ENCODE measurements around the gene CLNK.
"Not testable (repeated sequence)": the region's sequence is repeated elsewhere in the genome, so short reads cannot be mapped to it uniquely, and the experiment has no call there.

The CLNK gene

GRCh38 chr4:10577018-10577417 lies 107.5 kb downstream of the CLNK start:
- no peaks in the 10 kb centered on the region for H3K9me3 Mint-ChIP-seq
- H3K4me1 Mint-ChIP-seq (ENCODE audit: low read depth) = no peaks in the 10 kb centered on the region
- no peak overlapping the region for H3K4me3 Mint-ChIP-seq
- H3K36me3 Mint-ChIP-seq (ENCODE audit: low read depth) = no peaks in the 10 kb centered on the region
- H3K27ac Mint-ChIP-seq = no peak overlapping the region
- no peaks in the 10 kb centered on the region for H3K27me3 Mint-ChIP-seq (ENCODE audit: low read depth)

GRCh38 chr4:10576236-10576635 lies 108.3 kb downstream of the CLNK start:
- Mint-ChIP-seq H3K36me3 (ENCODE audit: low read depth) (no peaks in the 10 kb centered on the region), H3K27me3 (ENCODE audit: low read depth) (no peaks in the 10 kb centered on the region), H3K27ac (no peak overlapping the region), H3K4me3 (no peak overlapping the region), H3K4me1 (ENCODE audit: low read depth) (no peaks in the 10 kb centered on the region), H3K9me3 (no peaks in the 10 kb centered on the region)

DNA sequence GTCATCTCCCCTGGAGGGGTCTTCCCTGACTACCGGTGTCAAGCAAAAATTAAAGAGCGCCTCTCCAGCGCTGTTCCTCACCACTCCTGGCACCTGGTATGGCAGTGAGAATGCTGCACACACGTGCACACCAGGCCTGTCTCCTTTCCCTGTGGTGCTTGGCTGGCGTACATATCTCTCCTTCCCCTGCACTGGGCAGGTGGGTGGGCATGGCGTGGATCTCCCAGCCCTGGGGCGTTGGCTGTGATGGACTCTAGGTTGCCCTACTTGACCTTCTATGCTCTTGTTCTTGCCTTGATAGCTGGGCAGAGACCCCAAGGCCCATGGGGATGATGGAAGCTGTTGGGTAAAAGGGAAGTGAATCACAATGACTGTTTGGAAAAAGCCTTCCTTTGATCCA lies 109.2 kb downstream of the CLNK start:
- Mint-ChIP-seq H3K9me3 (no peaks in the 10 kb centered on the region), H3K4me1 (ENCODE audit: low read depth) (no peaks in the 10 kb centered on the region), H3K27me3 (ENCODE audit: low read depth) (no peaks in the 10 kb centered on the region), H3K27ac (no peak overlapping the region), H3K36me3 (ENCODE audit: low read depth) (no peaks in the 10 kb centered on the region), H3K4me3 (no peak overlapping the region)

GRCh38 chr4:10574553-10574952 lies 110.0 kb downstream of the CLNK start:
- H3K27me3 Mint-ChIP-seq (ENCODE audit: low read depth); H3K36me3 Mint-ChIP-seq (ENCODE audit: low read depth); H3K9me3 Mint-ChIP-seq; H3K4me3 Mint-ChIP-seq; H3K27ac Mint-ChIP-seq; H3K4me1 Mint-ChIP-seq (ENCODE audit: low read depth): not testable (repeated sequence)

DNA sequence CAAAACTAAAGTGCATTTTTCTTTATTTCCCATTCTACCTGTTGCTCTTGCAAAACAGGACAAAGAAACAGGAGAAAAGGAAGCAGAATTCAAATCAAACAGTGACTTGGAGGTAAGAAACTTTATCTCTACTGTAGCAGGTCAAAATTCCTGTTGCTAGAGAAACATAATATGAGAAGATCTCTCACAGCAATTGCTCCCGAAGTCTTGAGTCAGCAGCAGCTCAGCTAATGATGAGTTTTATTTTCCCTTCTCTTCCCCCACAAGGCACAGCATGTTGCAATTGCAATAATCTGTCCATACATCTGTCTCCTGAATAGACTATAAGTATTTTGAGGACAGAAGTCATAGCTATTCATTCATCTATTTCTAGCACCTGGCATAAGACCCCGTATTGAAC lies 112.7 kb downstream of the CLNK start:
- Mint-ChIP-seq H3K4me1 (ENCODE audit: low read depth) (no peaks in the 10 kb centered on the region), H3K27ac (no peak overlapping the region), H3K36me3 (ENCODE audit: low read depth) (no peaks in the 10 kb centered on the region), H3K9me3 (no peaks in the 10 kb centered on the region), H3K27me3 (ENCODE audit: low read depth) (peaks cover 10% of the 10 kb centered on the region), H3K4me3 (no peak overlapping the region)

DNA sequence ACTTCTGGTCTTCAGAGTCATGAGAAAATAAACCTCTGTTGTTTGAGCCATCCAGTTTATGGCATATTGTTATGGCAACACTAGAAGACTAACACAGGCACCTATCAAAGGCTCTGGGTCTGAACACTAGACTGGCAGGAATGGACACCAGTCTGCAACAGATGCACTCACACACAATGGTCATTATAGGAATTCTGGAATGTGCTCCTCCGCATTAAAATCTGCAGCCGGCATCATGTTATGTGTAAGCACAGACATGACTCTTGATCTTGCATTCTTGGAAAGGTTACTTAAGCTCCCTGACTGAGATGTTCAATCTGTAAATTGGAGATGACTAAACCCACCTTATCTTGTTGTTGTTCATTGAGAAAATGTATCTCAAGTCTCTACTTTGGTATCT lies 115.1 kb downstream of the CLNK start:
- Mint-ChIP-seq H3K9me3 (no peaks in the 10 kb centered on the region), H3K27me3 (ENCODE audit: low read depth) (peaks cover 10% of the 10 kb centered on the region), H3K36me3 (ENCODE audit: low read depth) (no peaks in the 10 kb centered on the region), H3K4me1 (ENCODE audit: low read depth) (no peaks in the 10 kb centered on the region), H3K27ac (no peak overlapping the region), H3K4me3 (no peak overlapping the region)

DNA sequence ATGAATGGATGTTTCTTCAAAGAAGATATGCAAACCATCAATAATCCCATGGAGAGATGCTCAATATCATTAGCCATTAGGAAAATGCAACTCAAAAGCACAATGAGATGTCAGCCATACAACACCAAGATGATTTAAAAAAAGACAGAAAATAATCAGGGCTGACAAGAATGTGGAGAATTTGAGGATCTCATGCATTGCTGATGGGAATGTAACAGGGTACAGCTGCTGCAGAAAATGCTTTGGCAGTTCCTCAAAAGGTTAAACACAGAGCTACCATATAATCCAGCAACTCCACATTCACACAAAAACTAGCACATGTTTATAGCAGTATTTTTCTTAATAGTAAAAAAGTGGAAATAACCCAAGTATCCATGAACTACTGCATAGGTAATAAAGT lies 116.8 kb downstream of the CLNK start:
- H3K27me3 Mint-ChIP-seq (ENCODE audit: low read depth) = peaks cover 14% of the 10 kb centered on the region
- no peaks in the 10 kb centered on the region for H3K36me3 Mint-ChIP-seq (ENCODE audit: low read depth)
- H3K27ac Mint-ChIP-seq = no peak overlapping the region
- no peaks in the 10 kb centered on the region for H3K9me3 Mint-ChIP-seq
- no peak overlapping the region for H3K4me3 Mint-ChIP-seq
- H3K4me1 Mint-ChIP-seq (ENCODE audit: low read depth) = no peaks in the 10 kb centered on the region

DNA sequence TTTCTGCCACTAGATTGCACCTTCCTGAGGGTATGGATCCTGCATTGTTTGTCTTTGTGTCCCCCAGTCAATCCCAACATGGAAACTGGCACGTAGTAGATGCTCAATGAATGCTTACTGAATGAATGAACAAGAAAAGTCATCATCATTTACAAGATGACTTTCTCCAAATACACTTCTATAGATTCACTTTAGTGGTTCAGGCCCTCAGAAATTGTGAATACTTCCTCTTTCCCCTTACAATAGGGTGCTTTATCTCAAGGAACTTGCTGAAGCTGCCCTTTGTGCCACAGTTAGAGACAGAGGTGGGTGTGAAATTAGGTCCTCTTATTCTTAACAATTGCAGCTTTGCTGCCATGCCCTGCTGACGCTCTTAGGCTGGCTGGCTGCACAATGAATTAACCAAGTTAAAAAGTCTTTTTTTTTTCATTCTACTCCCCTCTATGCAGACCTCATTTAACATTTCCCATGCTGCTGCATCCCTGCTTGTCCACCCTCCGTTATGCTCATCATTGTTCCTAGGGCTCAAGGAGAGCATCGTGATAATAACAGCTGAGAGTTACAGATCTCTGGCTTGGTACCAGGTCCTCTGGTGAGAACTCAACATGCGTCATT lies 119.3 kb downstream of the CLNK start:
- Mint-ChIP-seq H3K4me1 (ENCODE audit: low read depth) (no peaks in the 10 kb centered on the region), H3K27ac (no peak overlapping the region), H3K9me3 (no peaks in the 10 kb centered on the region), H3K4me3 (no peak overlapping the region), H3K36me3 (ENCODE audit: low read depth) (no peaks in the 10 kb centered on the region), H3K27me3 (ENCODE audit: low read depth) (peaks cover 20% of the 10 kb centered on the region)

GRCh38 chr4:10554694-10555093 lies 129.9 kb downstream of the CLNK start:
- Mint-ChIP-seq H3K4me3 (no peak overlapping the region), H3K27ac (no peak overlapping the region), H3K9me3 (no peaks in the 10 kb centered on the region), H3K27me3 (ENCODE audit: low read depth) (peaks cover 18% of the 10 kb centered on the region), H3K4me1 (ENCODE audit: low read depth) (peaks cover 2% of the 10 kb centered on the region), H3K36me3 (ENCODE audit: low read depth) (no peaks in the 10 kb centered on the region)

GRCh38 chr4:10554121-10554520 lies 130.4 kb downstream of the CLNK start:
- peaks cover 2% of the 10 kb centered on the region for H3K4me1 Mint-ChIP-seq (ENCODE audit: low read depth)
- H3K4me3 Mint-ChIP-seq = no peak overlapping the region
- no peak overlapping the region for H3K27ac Mint-ChIP-seq
- peaks cover 18% of the 10 kb centered on the region for H3K27me3 Mint-ChIP-seq (ENCODE audit: low read depth)
- no peaks in the 10 kb centered on the region for H3K36me3 Mint-ChIP-seq (ENCODE audit: low read depth)
- no peaks in the 10 kb centered on the region for H3K9me3 Mint-ChIP-seq

DNA sequence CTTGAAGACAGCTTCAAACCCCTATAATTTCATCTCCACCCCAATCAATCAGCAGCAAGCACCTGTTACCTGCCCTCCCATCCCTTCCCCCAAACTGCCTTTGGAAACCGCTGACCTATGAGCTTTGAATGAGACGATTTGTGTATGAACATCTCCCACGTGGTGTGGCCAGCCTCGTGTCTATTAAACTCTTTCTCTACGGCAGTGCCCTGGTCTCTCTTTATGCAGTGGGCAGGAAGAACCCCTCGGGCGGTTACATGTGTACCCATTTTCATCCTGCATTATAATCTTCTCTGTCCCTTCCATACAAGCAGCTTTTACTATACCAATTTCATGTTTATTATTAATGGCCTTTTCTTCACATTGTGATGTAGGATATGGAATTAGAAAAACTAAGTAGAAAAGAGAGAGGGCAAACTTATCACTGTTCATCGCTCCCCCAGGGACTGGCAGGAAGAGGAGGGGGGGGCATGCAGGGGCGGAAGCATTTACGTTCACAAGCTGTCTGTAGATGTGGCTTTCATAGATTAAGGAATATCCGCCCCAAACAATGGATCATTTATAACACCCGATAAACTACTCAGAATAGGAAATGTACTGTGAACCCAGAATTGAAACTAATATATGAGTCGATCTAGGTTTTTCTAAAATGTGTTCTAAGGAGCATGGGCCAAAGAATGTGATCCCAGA lies 131.8 kb downstream of the CLNK start:
- H3K4me1 Mint-ChIP-seq (ENCODE audit: low read depth) = peaks cover 2% of the 10 kb centered on the region
- no peaks in the 10 kb centered on the region for H3K36me3 Mint-ChIP-seq (ENCODE audit: low read depth)
- no peak overlapping the region for H3K27ac Mint-ChIP-seq
- peaks cover 21% of the 10 kb centered on the region for H3K27me3 Mint-ChIP-seq (ENCODE audit: low read depth)
- no peaks in the 10 kb centered on the region for H3K9me3 Mint-ChIP-seq
- H3K4me3 Mint-ChIP-seq = no peak overlapping the region

DNA sequence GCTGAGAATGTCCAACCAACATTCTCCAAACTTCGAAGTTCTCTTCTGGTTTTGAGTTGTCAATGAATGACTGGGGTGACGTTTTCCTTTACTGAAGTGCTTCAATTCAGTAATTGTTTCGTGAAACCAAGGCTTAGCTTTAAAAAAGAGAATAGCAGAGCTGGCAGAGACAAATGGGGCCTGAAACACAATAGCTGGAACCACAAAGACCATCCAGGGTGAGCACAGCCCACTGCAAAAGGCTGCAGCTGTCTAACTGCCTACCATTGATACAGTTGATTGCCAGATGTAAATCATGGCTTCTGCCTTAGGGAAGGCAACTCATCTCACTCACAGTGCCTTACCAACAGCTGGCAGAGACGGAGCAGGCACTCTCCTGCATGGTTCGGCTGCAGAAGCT lies 148.7 kb downstream of the CLNK start:
- Mint-ChIP-seq H3K9me3 (no peaks in the 10 kb centered on the region), H3K4me3 (no peak overlapping the region), H3K36me3 (ENCODE audit: low read depth) (no peaks in the 10 kb centered on the region), H3K4me1 (ENCODE audit: low read depth) (no peaks in the 10 kb centered on the region), H3K27ac (no peak overlapping the region), H3K27me3 (ENCODE audit: low read depth) (peaks cover 7% of the 10 kb centered on the region)

DNA sequence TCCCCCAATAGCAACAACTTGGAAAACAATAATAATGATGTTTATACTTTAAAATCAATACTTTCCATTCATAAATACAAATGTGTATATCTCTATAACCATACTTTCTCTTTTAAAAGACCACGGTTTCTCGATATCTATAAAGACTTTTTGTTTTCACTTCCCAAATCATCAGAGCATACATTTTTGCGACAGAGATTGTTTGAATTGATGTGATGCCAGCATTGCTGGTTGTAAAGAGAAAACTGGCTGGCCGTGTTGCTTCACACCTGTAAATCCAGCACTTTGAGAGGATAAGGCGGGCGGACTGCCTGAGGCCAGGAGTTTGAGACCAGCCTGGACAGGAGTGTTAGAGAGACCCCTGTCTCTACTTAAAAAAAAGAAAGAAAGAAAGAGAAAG lies 149.7 kb downstream of the CLNK start:
- no peaks in the 10 kb centered on the region for H3K36me3 Mint-ChIP-seq (ENCODE audit: low read depth)
- H3K4me1 Mint-ChIP-seq (ENCODE audit: low read depth) = no peaks in the 10 kb centered on the region
- H3K4me3 Mint-ChIP-seq = no peak overlapping the region
- no peaks in the 10 kb centered on the region for H3K9me3 Mint-ChIP-seq
- no peak overlapping the region for H3K27ac Mint-ChIP-seq
- peaks cover 7% of the 10 kb centered on the region for H3K27me3 Mint-ChIP-seq (ENCODE audit: low read depth)

- Mint-ChIP-seq H3K9me3 (no peaks in the 10 kb centered on the region), H3K4me1 (ENCODE audit: low read depth) (no peaks in the 10 kb centered on the region), H3K27me3 (ENCODE audit: low read depth) (peaks cover 7% of the 10 kb centered on the region), H3K36me3 (ENCODE audit: low read depth) (no peaks in the 10 kb centered on the region), H3K27ac (no peak overlapping the region), H3K4me3 (no peak overlapping the region)
These were observed 152.4 kb downstream of the CLNK start for GRCh38 chr4:10532155-10532554.

DNA sequence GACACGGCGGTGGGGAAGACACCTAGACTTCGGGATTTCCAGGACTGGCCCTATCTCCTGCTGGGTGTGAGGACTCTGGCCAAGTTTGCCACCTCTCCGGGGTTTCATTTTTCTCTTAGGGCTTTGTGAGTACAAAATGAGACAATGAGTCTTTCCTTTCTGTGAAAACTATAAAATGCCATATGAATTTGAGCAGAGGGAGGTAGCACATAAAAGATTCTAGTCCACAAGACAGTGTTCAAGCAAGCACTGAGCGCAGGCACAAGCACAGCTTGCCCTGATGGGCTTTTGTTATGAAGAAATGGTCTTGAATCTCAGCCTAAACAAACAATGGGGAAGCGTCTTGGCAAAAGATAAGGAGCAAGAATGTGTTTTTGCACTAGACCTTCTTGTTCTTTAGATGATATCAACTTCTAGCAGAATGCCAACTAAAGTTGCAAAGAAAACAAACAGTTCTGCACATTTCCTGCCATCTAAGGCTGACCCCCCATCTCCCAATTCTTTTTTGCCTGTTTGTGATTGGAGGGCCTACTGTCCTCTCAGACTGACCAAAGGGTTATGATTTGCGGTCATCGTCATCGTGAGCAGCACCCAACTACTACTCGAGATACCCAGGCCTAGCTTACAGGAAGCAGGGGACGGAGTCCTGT lies 154.3 kb downstream of the CLNK start:
- no peak overlapping the region for H3K27ac Mint-ChIP-seq
- H3K27me3 Mint-ChIP-seq (ENCODE audit: low read depth) = peaks cover 7% of the 10 kb centered on the region
- no peaks in the 10 kb centered on the region for H3K4me1 Mint-ChIP-seq (ENCODE audit: low read depth)
- no peak overlapping the region for H3K4me3 Mint-ChIP-seq
- H3K9me3 Mint-ChIP-seq = no peaks in the 10 kb centered on the region
- no peaks in the 10 kb centered on the region for H3K36me3 Mint-ChIP-seq (ENCODE audit: low read depth)

Measured in T-helper 1 cell treated with Interleukin-12 subunit alpha and Interleukin-12 subunit beta and Interleukin-4 antibody, amounts not matched to agents 30 μg/mL and 1 μg/mL, for 36 hours (primary cell).